SK-N-DZ (cell line): Measurements from ENCODE around the gene ANKRD28. TPM values are rescaled to one million over a fixed set of nuclear protein-coding genes. Genes with fewer than 3 reads are reported as not detected.
A peak's percentile ranks its signal among the peaks of the same experiment; 100 is the strongest.
"Not testable (repeated sequence)": the region's sequence is repeated elsewhere in the genome, so short reads cannot be mapped to it uniquely, and the experiment has no call there.

Source experiments
- DNase-seq: peaks from one replicate; pipeline ENCODE4 v3.0.0-alpha.2; 2015; ENCODE audit warnings: low spot score
- polyA plus RNA-seq, 2 experiments: library from polyadenylated mRNA; depleted of rRNA; stranded (reverse); fragments of >200 nt; gene quantifications; 2 replicates each; pipeline ENCODE4 v1.2.3, GENCODE V29; 2014

The ANKRD28 gene
- 34.4 and 44.2 TPM in 2 replicates for polyA plus RNA-seq (2014; cell fraction: cytosol; rRNA removed)
- polyA plus RNA-seq (2014; cell fraction: nucleus; rRNA removed) = 68.9 and 79.1 TPM in 2 replicates

DNA sequence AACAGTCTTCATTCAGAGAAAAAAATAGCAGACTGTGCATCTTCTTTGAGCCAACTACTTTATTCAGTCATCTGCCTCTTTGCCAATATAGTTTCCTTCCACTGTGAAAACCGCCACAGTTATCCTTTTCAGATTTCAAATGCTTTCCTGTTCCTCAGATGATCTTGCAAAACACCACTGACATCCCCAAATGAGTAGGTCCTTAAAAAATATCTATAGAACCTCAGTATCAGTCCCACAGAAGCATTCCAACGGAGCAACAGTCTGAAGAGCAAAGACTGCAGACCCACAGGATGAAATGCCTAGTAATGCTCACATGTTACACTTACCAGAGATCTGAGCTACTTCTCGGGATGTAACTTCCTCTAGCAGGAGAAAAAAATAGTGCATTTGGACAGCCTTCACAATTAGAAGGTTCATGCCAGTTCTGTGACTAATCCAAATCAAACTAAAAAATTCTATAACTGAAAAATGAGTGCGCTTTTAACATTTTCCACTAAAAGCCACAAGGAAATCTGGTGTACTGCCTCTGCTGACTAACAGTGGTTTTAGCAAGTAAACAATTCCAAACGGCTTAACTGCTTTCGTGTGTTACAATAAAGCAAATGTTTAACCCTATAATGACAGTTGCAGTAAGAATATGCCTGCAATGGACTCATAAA is at the start of gene ANKRD28:
ANKRD28 (minus strand) TSS at position 338 of the 662 bp plus-strand sequence. CDS start 1,458 bp downstream, outside the sequence.
- peak; percentile 41 for DNase-seq

GRCh38 chr3:15847239-15847638 is 49.5 kb upstream of the ANKRD28 start:
- no peak for DNase-seq

DNA sequence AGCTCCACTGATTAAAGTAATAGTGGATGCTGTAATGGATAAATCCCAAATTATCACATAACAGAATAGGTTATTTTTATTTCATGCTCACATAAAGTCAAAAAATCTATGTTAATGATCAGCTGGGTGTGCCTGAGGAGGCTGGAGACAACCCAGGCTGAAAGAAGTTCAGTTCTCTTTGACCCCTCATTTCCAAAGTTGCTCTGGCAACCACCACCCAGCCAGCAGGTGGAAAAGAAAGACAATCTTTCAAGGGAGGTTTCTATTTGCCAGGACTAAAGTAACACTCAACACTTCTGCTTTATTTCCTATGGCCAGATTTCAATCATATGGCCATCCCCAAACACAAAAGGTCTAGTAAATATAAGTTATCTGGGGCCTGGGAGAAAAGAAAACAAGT is 48.8 kb upstream of the ANKRD28 start:
- DNase-seq = no peak

- DNase-seq = no peak
These were observed 47.7 kb upstream of the ANKRD28 start for GRCh38 chr3:15845475-15845874.

GRCh38 chr3:15844889-15845288 is 47.1 kb upstream of the ANKRD28 start:
- no peak for DNase-seq

DNA sequence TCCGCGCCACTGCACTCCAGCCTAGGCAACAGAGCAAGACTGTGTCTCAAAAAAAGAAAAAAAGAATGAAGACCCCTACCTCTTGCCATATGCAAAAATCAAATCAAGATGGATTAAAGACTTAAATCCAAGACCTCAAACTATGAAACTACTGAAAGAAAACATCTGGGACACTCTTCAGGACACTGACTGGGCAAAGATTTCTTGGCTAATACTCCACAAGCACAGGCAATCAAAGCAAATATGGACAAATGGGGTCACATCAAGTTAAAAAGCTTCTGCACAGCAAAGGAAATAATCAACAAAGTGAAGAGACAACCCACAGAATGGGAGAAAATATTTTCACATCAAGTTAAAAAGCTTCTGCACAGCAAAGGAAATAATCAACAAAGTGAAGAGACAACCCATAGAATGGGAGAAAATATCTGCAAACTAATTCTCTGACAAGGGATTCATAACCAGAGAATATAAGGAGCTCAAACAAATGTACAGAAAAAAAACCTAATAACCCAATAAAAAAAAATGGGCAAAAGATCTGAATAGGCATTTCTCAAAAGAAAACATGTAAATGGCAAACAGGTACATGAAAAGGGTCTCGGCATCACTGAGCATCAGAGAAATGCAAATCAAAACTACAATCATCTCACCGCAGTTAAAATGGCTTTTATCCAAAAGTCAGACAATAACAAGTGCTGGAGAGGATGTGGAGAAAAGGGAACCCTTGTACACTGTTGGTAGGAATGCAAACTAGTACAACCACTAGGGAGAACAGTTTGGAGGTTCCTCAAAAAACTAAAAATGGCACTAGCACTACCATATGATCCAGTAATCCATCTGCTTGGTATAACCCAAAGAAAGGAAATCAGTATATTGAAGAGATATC is 43.6 kb upstream of the ANKRD28 start:
- DNase-seq = not testable (repeated sequence)

GRCh38 chr3:15839568-15839967 is 41.8 kb upstream of the ANKRD28 start:
- no peak for DNase-seq

GRCh38 chr3:15831927-15832326 is 34.1 kb upstream of the ANKRD28 start:
- no peak for DNase-seq

- DNase-seq = no peak
These were observed 27.2 kb upstream of the ANKRD28 start for GRCh38 chr3:15825016-15825415.

- no peak for DNase-seq
These were observed 25.3 kb upstream of the ANKRD28 start for GRCh38 chr3:15823092-15823491.

DNA sequence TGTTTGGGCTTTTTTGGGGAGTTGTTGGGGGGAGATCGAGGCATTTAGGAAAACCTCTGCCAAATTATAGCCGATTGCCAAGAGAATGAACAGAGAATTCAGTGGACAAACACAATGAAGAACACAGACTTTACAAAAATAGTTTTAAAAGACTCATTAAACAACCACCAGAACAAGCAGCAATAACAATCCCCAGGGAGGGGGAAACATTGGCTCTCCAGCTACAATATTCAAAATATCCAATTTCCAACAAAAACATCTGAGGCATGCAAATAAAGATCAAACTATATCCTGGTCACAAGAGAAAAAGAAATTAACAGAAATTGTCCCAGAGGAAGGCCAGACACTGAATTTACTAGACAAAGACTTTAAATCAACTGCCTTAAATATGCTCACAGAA is 24.5 kb upstream of the ANKRD28 start:
- no peak for DNase-seq

DNA sequence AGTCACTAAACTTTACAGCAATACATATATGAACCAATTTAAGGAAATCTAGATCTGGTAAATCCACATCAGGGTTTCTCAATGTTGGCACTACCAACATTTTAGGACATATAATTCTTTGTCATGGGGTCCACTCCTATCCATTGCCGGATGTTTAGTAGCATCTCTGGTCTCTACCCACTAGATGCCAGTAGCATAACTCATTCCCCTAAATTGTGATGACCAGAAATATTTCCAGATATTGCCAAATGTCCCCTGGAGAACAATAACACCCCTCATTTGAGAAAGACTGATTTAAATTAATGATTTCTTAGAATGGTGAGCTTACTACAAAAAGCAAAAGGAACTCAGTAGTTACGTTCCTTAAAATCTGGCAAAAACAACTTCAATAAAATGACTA is 23.1 kb upstream of the ANKRD28 start:
- no peak for DNase-seq

DNA sequence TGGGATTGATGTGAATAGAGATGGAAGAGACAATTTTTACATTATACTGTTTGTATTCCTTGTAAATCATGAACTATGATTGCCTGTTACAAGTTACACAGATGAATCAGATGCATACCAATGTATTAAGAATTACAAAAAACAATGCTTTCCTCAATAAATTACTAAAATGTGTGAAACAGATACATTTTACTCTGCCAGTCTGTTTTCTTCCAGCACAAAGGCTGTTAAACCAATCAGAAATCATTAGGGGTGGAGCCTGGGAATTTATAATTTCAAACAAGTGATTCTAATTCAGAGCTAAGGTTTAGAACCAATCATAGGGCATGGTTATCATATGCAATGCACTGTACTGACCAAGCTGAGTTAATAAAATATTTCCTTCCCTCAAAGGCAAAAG is 21.8 kb upstream of the ANKRD28 start:
- DNase-seq = no peak

DNA sequence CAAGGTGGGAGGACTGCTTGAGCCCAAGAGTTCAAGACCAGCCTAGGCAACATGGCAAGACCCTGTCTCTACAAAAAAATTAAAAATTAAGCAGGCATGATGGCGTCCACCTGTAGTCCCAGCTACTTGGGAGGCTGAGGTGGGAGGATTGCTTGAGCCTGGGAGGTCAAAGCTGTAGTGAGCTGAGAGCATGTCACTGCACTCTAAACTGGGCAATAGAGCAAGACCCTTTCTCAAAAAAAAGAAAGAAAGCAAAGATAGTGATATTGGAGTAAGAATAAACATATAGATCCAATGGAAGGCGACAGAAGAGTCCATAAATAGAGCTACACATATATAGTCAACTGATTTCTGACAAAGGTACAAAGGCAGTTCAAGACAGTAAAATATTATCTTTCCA is 21.3 kb upstream of the ANKRD28 start:
- no peak for DNase-seq

GRCh38 chr3:15815696-15816095 is 17.9 kb upstream of the ANKRD28 start:
- DNase-seq = no peak

GRCh38 chr3:15813079-15813478 is 15.3 kb upstream of the ANKRD28 start:
- DNase-seq = not testable (repeated sequence)

- DNase-seq = no peak
These were observed 14.4 kb upstream of the ANKRD28 start for GRCh38 chr3:15812183-15812582.

GRCh38 chr3:15810702-15811101 is 12.9 kb upstream of the ANKRD28 start:
- no peak for DNase-seq

GRCh38 chr3:15809313-15809712 is 11.5 kb upstream of the ANKRD28 start:
- DNase-seq = no peak

DNA sequence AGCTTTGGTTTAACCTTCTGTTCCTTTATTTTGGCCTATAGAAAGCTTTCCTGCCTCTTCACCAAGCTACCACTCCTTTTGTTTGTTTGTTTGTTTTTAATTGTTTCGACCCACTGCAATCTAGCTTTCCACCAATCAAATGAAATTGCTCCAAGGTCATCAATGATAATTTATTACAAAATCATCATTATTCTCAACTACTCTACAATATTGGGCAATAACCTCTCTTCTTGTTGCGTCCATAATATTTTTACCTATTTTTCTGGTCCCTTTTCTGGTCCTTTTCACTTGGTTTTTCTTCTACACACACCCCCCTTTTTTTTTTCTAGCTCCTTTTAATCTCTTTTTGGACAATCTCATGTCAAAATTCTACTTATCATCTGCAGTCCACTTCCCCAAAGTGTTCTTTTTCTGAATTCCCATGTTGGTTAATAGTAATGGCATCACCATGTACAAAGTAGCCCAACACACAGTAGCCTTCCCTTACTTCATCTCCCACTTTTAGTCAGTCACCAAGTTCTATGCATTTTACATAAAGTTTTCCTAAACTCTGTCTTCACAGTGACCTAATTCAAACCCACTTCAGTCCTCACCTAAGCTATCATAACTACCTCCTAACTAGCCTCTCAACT is 11.0 kb upstream of the ANKRD28 start:
- no peak for DNase-seq

- DNase-seq = no peak
These were observed 8.0 kb upstream of the ANKRD28 start for GRCh38 chr3:15805756-15806266.

DNA sequence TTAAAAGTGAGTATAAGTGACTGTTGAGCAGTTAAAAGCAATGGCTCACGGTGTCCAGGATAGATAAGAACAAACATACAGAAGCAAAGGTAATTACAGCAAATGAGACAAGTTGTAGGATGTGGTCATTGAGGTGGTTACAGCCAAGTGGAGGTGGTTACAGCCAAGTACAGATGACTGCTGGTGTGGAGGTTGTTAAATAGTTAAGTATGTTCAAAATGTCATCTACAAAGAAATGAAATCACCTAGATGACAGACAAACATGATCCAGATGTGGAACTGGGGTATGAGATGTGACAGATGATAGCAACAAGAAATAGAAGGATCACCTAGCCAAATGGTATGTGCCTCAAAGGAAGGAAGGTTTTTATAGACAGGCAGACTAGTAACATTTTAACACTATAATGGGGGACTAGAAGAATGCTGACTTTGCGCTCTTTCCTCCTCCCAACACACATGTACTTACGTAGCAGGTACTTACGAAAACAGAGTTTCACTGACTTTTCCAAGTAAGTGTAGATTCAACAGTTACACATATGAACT is 6.8 kb upstream of the ANKRD28 start:
- DNase-seq = peak; percentile 67
